Esophagus muscularis mucosa (tissue), 4 donors: ENCODE data around the gene SEPTIN10. TPM values are rescaled to one million over a fixed set of nuclear protein-coding genes. Genes with fewer than 3 reads are reported as not detected.

Experiments used
- DNase-seq: peaks from one replicate; pipeline ENCODE4 v3.0.0-alpha.2; 2017; ENCODE audit errors: extremely low spot score
- H3K27ac ChIP-seq, 4 donors: fragments of 200-600 bp; sonication (generic); replicated peaks in 1 of 4; 1 replicate in 3 of 4; 2 replicates in 1 of 4; pipeline ENCODE4 v1.5.1; 2016 to 2019; ENCODE audit warnings: mild to moderate bottlenecking in 1 of 4
- H3K27me3 ChIP-seq, 4 donors: fragments of 200-600 bp; sonication (generic); one replicate each; pipeline versions ENCODE4 v1.5.1 to v1.6.0; 2016 to 2019
- H3K36me3 ChIP-seq, 4 donors: fragments of 200-600 bp; sonication (generic); one replicate each; pipeline ENCODE4 v1.5.1; 2016 to 2019
- H3K4me1 ChIP-seq, 4 donors: fragments of 200-600 bp; sonication (generic); one replicate each; pipeline ENCODE4 v1.5.1; 2016 to 2019
- H3K4me3 ChIP-seq, 4 donors: fragments of 200-600 bp; sonication (generic); 1 replicate in 2 of 4; 2 replicates in 2 of 4; pipeline ENCODE4 v1.5.1; 2016 to 2019; ENCODE audit warnings: mild to moderate bottlenecking in 4 of 4, moderate library complexity in 1 of 4
- H3K9me3 ChIP-seq, 4 donors: fragments of 200-600 bp; sonication (generic); 1 replicate in 3 of 4; 2 replicates in 1 of 4; pipeline ENCODE4 v1.5.1; 2016 to 2019
- CTCF ChIP-seq, 3 experiments: fragments of 200-600 bp in 2 of 3; fragments of 450-650 bp in 1 of 3; sonication (generic) in 2 of 3; IDR thresholded peaks; one replicate each; pipeline ENCODE4 v1.5.1; 2017 to 2019; ENCODE audit warnings: antibody characterized with exemption in 3 of 3, mild to moderate bottlenecking in 2 of 3, moderate library complexity in 1 of 3
- EP300 ChIP-seq: sonication (generic); formaldehyde crosslinking; IDR thresholded peaks from one replicate; pipeline ENCODE4 v1.6.1; 2017; ENCODE audit warnings: antibody characterized with exemption
- POLR2A ChIP-seq: fragments of 450-650 bp; IDR thresholded peaks from one replicate; pipeline ENCODE4 v1.6.1; 2017; ENCODE audit warnings: antibody characterized with exemption, moderate library complexity, mild to moderate bottlenecking, low read depth
- POLR2AphosphoS5 ChIP-seq, 2 donors: sonication (generic); formaldehyde crosslinking; IDR thresholded peaks; one replicate each; pipeline ENCODE4 v1.6.1; 2017; ENCODE audit warnings: antibody characterized with exemption in 2 of 2
- WGBS: methylation state at CpG from one replicate; pipeline ENCODE4 v1.1.5; 2018; 5-methylcytosine and 5-hydroxymethylcytosine counted together
- intact Hi-C: fragments of 100-400 bp; cut with DNase I; formaldehyde crosslinking; loops from one replicate; pipeline ENCODE4 v1.15.1; 2023
- total RNA-seq, 4 donors: library from RNA; depleted of rRNA; stranded (reverse); fragments of >200 nt; gene quantifications; one replicate each; pipeline versions ENCODE4 v1.1.0 to v1.2.1, GENCODE V29; 2016

The SEPTIN10 gene
- total RNA-seq, 4 donors from 2014 or later: 133 to 203 (median 159) TPM

GRCh38 chr2:109609352-109610024 is 4.3 kb downstream of the SEPTIN10 start:
- Histone ChIP-seq H3K4me1 (peaks cover 31 to 78% (median 75%) of the 10 kb centered on the region in 4 donors), H3K4me3 (peak overlapping the region in 2 of 4 donors; percentile 2 to 7), H3K27ac (peak overlapping the region; percentile 94 to 100 (median 98)), H3K9me3 (no peaks in the 10 kb centered on the region), H3K27me3 (no peaks in the 10 kb centered on the region), H3K36me3 (no peaks in the 10 kb centered on the region)
- intact Hi-C loops: loop anchor here (5.0 kb wide), 1 partner anchor 83 kb away; no protein-coding TSS in a partner anchor
- no peak for TF ChIP-seq EP300
- TF ChIP-seq POLR2A: no peak
- TF ChIP-seq CTCF (IDR thresholded peaks at IDR 0.05): no peak
- TF ChIP-seq POLR2AphosphoS5 (IDR thresholded peaks at IDR 0.05): no peak
- DNase-seq: no peak
- WGBS: 46% methylated on average over 8 of the region's 8 CpGs

GRCh38 chr2:109607766-109608165 is 6.0 kb downstream of the SEPTIN10 start:
- Histone ChIP-seq H3K4me3 (no peak overlapping the region), H3K4me1 (peaks cover 31 to 81% (median 79%) of the 10 kb centered on the region in 4 donors), H3K27ac (peak overlapping the region in 2 of 4 donors; percentile 0 to 24), H3K9me3 (no peaks in the 10 kb centered on the region), H3K27me3 (no peaks in the 10 kb centered on the region), H3K36me3 (no peaks in the 10 kb centered on the region)
- WGBS: 60% methylated on average over 2 of the region's 2 CpGs
- TF ChIP-seq POLR2A (no peak), CTCF (IDR thresholded peaks at IDR 0.05) (no peak), EP300 (no peak), POLR2AphosphoS5 (IDR thresholded peaks at IDR 0.05) (no peak)
- intact Hi-C loops: no loop called here
- DNase-seq: no peak

- WGBS: 72% methylated on average over 5 of the region's 5 CpGs
- Histone ChIP-seq H3K36me3 (no peaks in the 10 kb centered on the region), H3K9me3 (no peaks in the 10 kb centered on the region), H3K4me1 (peaks cover 15 to 81% (median 64%) of the 10 kb centered on the region in 4 donors), H3K4me3 (no peak overlapping the region), H3K27me3 (no peaks in the 10 kb centered on the region), H3K27ac (no peak overlapping the region)
- no peak for DNase-seq
- TF ChIP-seq POLR2AphosphoS5 (IDR thresholded peaks at IDR 0.05): no peak
- TF ChIP-seq POLR2A: no peak
- TF ChIP-seq CTCF (IDR thresholded peaks at IDR 0.05): no peak
- TF ChIP-seq EP300: no peak
- intact Hi-C loops: loop anchor here (5.0 kb wide), 1 partner anchor 52 kb away; no protein-coding TSS in a partner anchor
Measured at GRCh38 chr2:109604597-109604996, 9.2 kb downstream of the SEPTIN10 start.

GRCh38 chr2:109602617-109603188 is 11.1 kb downstream of the SEPTIN10 start:
- DNase-seq: no peak
- Histone ChIP-seq H3K27me3 (no peaks in the 10 kb centered on the region), H3K9me3 (no peaks in the 10 kb centered on the region), H3K4me3 (no peak overlapping the region), H3K4me1 (peaks cover 9 to 70% (median 45%) of the 10 kb centered on the region in 4 donors), H3K27ac (no peak overlapping the region), H3K36me3 (no peaks in the 10 kb centered on the region)
- 93% methylated on average over 3 of the region's 3 CpGs for WGBS
- intact Hi-C loops: loop anchor here (5.0 kb wide), 1 partner anchor 50 kb away; no protein-coding TSS in a partner anchor
- TF ChIP-seq POLR2AphosphoS5 (IDR thresholded peaks at IDR 0.05): no peak
- no peak for TF ChIP-seq CTCF (IDR thresholded peaks at IDR 0.05)
- no peak for TF ChIP-seq POLR2A
- no peak for TF ChIP-seq EP300
